Measurements from ENCODE around the gene NGRN.
"Not testable (repeated sequence)": the region's sequence is repeated elsewhere in the genome, so short reads cannot be mapped to it uniquely, and the experiment has no call there.

GRCh38 chr15:90281637-90282036 lies 16.2 kb downstream of the NGRN start:
- TF ChIP-seq, protein P1, sequence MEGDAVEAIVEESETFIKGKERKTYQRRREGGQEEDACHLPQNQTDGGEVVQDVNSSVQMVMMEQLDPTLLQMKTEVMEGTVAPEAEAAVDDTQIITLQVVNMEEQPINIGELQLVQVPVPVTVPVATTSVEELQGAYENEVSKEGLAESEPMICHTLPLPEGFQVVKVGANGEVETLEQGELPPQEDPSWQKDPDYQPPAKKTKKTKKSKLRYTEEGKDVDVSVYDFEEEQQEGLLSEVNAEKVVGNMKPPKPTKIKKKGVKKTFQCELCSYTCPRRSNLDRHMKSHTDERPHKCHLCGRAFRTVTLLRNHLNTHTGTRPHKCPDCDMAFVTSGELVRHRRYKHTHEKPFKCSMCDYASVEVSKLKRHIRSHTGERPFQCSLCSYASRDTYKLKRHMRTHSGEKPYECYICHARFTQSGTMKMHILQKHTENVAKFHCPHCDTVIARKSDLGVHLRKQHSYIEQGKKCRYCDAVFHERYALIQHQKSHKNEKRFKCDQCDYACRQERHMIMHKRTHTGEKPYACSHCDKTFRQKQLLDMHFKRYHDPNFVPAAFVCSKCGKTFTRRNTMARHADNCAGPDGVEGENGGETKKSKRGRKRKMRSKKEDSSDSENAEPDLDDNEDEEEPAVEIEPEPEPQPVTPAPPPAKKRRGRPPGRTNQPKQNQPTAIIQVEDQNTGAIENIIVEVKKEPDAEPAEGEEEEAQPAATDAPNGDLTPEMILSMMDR (IDR thresholded peaks at IDR 0.05; ENCODE audit: low read length): not testable (repeated sequence)
- not testable (repeated sequence) for TF ChIP-seq EZH2 (IDR thresholded peaks at IDR 0.05; ENCODE audit: borderline replicate concordance, low read length)

Data from OCI-LY1 (cell line).